ENCODE data around the gene TTC39A.

The TTC39A gene

DNA sequence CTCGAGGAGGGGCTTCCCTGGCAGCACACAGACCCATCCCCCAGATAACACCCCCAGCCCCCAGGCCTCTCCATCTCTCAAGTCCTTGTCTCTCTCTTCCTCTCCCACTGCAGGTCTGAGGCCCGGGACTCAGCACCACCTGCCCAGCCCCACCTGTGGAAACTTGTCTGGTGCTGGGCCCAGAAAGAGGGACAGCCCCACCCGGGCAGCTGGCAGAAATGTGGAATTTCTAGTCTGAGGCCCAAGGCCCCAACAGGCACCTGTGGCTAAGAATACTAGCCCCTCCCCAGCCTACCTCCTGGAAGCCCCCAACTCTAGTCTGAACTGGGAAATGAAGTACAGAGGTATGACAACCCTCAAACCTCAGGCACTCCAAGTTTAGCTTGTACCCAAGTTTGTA is 15.4 kb downstream of the TTC39A start:
- DNase-seq (ENCODE audit: low read depth) = no peak

GRCh38 chr1:51313961-51314777 is 16.2 kb downstream of the TTC39A start:
- no peak for DNase-seq (ENCODE audit: low read depth)

DNA sequence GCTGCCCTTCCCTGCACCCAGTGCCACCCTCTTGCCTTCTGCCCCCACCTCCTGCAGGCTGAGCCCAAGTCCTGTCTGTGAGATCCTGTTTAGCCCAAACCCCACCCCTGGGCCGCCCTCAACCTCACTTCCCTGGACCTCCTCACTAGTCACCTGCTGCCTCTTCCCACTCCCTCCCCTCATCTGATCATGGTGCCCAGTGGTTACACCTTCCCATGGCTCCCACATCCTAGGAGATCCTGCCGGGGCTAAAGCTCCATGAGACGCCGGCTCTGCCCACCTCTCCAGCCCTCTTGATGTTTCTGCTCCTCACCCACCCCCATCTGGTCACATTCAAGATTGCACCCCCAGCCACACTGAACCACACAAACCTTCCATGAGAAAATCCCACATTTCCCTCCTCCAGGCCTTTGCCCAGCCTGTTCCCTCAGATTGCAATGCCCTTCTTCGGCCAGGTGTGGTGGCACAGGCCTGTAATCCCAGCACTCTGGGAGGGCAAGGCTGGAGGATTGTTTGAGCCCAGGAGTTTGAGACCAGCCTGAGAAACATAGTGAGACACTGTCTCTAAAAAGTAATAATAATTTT is 17.0 kb downstream of the TTC39A start:
- no peak for DNase-seq (ENCODE audit: low read depth)

GRCh38 chr1:51312718-51313117 is 17.6 kb downstream of the TTC39A start:
- DNase-seq (ENCODE audit: low read depth) = no peak

GRCh38 chr1:51311826-51312225 is 18.5 kb downstream of the TTC39A start:
- no peak for DNase-seq (ENCODE audit: low read depth)

- DNase-seq (ENCODE audit: low read depth) = no peak
These were observed 19.3 kb downstream of the TTC39A start for GRCh38 chr1:51310871-51311613.

GRCh38 chr1:51309291-51309690 is 21.1 kb downstream of the TTC39A start:
- DNase-seq (ENCODE audit: low read depth) = no peak

DNA sequence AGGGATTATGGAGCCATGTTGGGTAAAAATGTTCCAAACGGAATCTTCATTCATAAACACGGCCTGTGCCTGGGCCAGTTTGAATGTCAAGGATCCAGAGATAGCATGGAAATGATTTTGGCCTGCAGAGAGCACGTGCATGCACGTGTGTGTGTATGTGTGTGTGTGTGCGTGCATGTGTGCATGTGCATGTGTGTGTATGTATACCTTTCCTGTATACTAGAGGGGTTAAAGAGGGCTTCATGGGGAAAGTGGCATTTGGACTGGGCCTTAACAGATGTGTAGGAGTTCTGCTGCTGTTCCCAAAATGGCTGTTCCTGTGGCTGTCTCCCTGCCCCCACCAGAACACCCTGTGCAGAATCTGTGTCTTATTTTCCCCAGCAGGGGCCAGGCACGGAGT is 21.7 kb downstream of the TTC39A start:
- no peak for DNase-seq (ENCODE audit: low read depth)

DNA sequence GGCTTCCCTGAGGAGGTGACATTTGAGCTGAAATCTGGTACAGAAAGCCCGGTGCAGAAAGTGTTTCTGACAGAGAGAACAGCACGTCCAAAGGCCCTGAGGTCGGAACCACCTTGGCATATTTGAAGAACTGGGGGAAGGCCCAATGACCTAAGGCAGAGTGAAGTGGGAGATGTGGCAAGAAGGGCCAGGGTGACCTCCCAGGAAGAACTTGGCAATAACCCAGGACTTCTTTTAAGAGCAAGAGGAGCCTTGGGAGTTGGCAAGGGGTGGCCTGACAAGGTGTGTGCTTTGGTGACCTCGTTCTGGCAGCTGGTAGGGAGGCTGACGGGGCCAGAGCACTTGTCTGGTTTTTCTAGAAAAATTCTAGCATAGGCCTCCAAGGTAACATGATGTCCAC is 23.4 kb downstream of the TTC39A start:
- DNase-seq (ENCODE audit: low read depth) = no peak

GRCh38 chr1:51305371-51305823 is 25.0 kb downstream of the TTC39A start:
- no peak for DNase-seq (ENCODE audit: low read depth)

GRCh38 chr1:51304360-51304759 is 26.0 kb downstream of the TTC39A start:
- no peak for DNase-seq (ENCODE audit: low read depth)

GRCh38 chr1:51303751-51304251 is 26.6 kb downstream of the TTC39A start:
- no peak for DNase-seq (ENCODE audit: low read depth)

GRCh38 chr1:51303315-51303714 is 27.0 kb downstream of the TTC39A start:
- no peak for DNase-seq (ENCODE audit: low read depth)

DNA sequence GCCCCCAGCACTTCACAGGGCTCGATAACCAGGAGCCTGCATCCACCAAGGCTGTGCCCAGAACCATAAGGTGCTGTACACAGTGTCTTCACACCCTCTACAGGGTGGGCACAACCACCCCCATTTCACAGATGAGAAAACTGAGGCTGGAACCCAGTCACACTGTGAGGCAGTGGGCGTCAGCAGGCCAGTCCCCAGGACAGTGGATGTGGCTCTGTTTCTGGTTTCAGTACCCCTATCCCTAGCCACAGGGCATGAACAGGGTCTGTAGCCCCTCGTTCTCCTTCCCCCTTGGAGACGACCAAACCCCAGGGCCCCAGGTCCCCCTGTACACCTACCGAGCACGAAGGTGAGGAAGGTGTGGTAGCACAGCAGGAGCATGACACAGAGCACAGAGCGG is 27.6 kb downstream of the TTC39A start:
- no peak for DNase-seq (ENCODE audit: low read depth)

DNA sequence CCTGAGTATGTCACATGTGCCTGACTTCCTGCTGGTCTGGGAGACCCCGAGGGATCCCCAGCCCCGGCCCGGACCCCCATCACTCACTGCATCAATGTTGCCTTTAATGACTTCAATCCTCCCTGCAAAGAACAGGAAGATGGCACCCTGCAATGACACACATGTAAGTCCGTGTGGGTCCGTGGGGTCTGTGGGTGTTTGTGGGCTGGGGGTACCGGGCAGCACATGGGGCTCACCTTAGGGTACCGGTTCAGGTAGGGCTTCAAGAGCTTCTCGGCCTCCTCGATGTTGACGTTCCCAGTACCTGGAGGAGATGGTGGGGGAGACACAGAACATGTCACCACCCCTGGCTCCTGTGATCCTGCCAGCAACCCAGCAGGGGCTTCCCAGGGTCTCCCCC is 28.1 kb downstream of the TTC39A start:
- DNase-seq (ENCODE audit: low read depth) = no peak

DNA sequence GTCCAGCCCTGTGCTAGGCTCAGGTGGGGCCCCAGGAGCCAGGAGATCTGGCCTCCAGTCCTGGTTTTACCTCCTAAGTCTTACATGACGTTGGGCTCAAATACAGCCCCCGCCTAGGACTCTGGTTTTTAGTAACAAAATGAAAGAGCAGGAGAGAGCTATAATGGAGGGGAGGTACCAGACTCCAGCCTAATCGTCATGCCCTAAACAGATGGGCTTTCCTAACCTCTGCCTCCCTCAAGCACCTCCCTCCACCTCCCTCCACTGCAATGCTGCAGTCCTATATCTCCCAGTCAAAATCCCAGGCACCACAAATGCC is 28.6 kb downstream of the TTC39A start:
- no peak for DNase-seq (ENCODE audit: low read depth)

GRCh38 chr1:51301152-51301843 is 29.1 kb downstream of the TTC39A start:
- DNase-seq (ENCODE audit: low read depth) = no peak

DNA sequence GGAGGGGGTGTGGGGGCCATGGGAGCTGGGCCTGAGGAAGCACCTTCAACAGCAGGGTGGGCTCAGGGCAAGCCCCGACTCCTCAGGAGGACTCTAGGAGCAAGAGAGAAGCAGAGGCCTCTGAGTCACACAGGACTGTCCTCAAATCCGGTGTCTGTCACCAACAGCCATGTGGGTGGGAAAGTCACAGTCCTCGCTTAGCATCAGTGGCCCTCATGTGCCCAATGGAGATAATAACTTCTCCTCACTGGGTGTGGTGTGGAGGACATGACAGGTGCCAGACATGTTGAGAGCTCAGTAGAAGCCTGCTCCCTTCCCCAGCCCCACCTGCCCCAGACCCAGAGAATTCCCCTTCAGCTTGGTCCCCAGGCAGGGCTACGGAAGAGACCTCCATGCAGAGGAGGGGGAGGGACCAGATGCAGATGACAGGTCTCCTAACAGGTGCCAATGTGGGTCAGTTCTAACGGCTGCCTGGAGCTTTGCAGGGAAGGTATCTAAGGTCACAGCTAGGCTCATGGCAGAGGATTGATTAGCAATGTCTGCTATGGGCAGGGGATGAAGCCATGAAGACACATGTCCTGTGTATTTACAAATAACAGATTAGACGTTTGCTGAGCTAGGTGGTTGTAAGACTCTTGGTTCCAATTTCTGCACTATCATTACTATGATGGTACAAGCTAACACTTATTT is 30.2 kb downstream of the TTC39A start:
- no peak for DNase-seq (ENCODE audit: low read depth)

DNA sequence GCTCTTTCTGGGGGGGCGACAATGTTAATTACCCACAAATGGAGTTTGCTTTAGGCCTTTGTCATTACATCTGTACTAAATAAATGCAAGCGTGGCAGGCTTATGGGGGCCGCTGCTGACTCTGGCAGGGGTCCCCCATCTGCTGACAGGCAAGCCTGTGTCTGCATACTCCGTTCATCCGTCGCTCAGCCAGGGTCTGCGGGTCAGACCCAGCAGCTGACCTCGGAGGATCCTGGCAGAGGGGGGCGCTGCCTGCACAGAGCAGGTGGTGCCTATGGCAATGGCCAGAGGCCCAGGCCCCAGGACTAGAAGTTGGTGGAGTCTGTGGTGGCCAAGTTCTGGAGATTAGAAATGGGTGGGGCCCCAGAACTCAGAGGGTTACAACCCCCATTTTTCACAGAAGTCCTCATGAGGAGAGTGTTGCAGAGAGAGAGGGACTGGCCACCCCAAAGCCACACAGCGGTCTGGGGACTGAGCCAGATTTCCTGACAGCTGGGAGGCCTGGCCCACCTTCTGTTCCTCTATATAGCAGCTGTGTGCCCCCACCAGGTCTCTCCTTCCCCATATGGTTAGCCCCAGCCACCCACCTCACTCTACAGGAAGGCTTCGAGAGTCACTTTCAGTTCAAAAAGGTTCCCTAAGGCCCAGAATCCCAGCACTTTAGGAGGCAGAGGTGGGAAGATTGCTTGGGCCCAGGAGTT is 31.0 kb downstream of the TTC39A start:
- no peak for DNase-seq (ENCODE audit: low read depth)

GRCh38 chr1:51298322-51298705 is 32.0 kb downstream of the TTC39A start:
- DNase-seq (ENCODE audit: low read depth) = no peak
